ENCODE measurements around the gene DHDH. TPM values are rescaled to one million over a fixed set of nuclear protein-coding genes. Genes with fewer than 3 reads are reported as not detected.

DHDH gene
- total RNA-seq, 1 experiment from 2014 or later, result 3.3 TPM

GRCh38 chr19:48988286-48988685, 54.8 kb downstream of the DHDH start:
- Mint-ChIP-seq H3K27ac (ENCODE audit: unreplicated experiment) (peak overlapping the region; percentile 14), H3K4me3 (ENCODE audit: unreplicated experiment) (no peak overlapping the region), H3K4me1 (ENCODE audit: low read depth, unreplicated experiment) (peaks cover 23% of the 10 kb centered on the region), H3K36me3 (ENCODE audit: insufficient read depth, unreplicated experiment) (peaks cover 77% of the 10 kb centered on the region), H3K9me3 (ENCODE audit: unreplicated experiment) (no peaks in the 10 kb centered on the region), H3K27me3 (ENCODE audit: insufficient read depth, unreplicated experiment) (no peaks in the 10 kb centered on the region)
- no peak overlapping the region for H3K4me3 ChIP-seq (ENCODE audit: low read depth, low read length)
- no peak for TF ChIP-seq CTCF (IDR thresholded peaks at IDR 0.05; ENCODE audit: insufficient read depth in 1 of 2, low read depth in 1 of 2, low read length in 1 of 2, severe bottlenecking in 1 of 2, unreplicated experiment in 1 of 2)
- no peaks in the 10 kb centered on the region for H3K27me3 ChIP-seq (replicated peaks; ENCODE audit: control insufficient read depth, insufficient read depth, low read length)
- no peaks in the 10 kb centered on the region for H3K9me3 ChIP-seq
- ChIA-PET POLR2A (no interaction called here), CTCF (no interaction called here)
- no TSS peak for BruUV-seq (replicated peaks)
- H3K4me1 ChIP-seq, result peaks cover 13% of the 10 kb centered on the region; the same call in 1 of the 2 replicates
- no peak for DNase-seq
- peaks cover 5% of the 10 kb centered on the region; the same call in 1 of the 2 replicates for H3K36me3 ChIP-seq (ENCODE audit: control insufficient read depth, insufficient read depth, low read length)
- intact Hi-C loops (cut with micrococcal nuclease; ENCODE audit: unreplicated experiment), result no loop called here

- no peaks in the 10 kb centered on the region for H3K27me3 ChIP-seq (replicated peaks; ENCODE audit: control insufficient read depth, insufficient read depth, low read length)
- H3K36me3 Mint-ChIP-seq (ENCODE audit: insufficient read depth, unreplicated experiment), result peaks cover 77% of the 10 kb centered on the region
- DNase-seq, result no peak
- ChIA-PET CTCF (no interaction called here), POLR2A (interaction anchor here (1.4 kb wide), 1 partner anchor 25 kb away, joined by 3 read pairs; no protein-coding TSS in a partner anchor)
- peaks cover 23% of the 10 kb centered on the region for H3K4me1 Mint-ChIP-seq (ENCODE audit: low read depth, unreplicated experiment)
- peaks cover 13% of the 10 kb centered on the region; the same call in 1 of the 2 replicates for H3K4me1 ChIP-seq
- H3K4me3 ChIP-seq (ENCODE audit: low read depth, low read length), result no peak overlapping the region
- H3K27me3 Mint-ChIP-seq (ENCODE audit: insufficient read depth, unreplicated experiment), result no peaks in the 10 kb centered on the region
- H3K36me3 ChIP-seq (ENCODE audit: control insufficient read depth, insufficient read depth, low read length), result peaks cover 5% of the 10 kb centered on the region; the same call in 1 of the 2 replicates
- no peaks in the 10 kb centered on the region for H3K9me3 ChIP-seq
- BruUV-seq (replicated peaks), result no TSS peak
- H3K27ac Mint-ChIP-seq (ENCODE audit: unreplicated experiment), result peak overlapping the region; percentile 65
- no peak overlapping the region for H3K4me3 Mint-ChIP-seq (ENCODE audit: unreplicated experiment)
- no peaks in the 10 kb centered on the region for H3K9me3 Mint-ChIP-seq (ENCODE audit: unreplicated experiment)
- intact Hi-C loops (cut with micrococcal nuclease; ENCODE audit: unreplicated experiment), result no loop called here
- TF ChIP-seq CTCF (IDR thresholded peaks at IDR 0.05; ENCODE audit: insufficient read depth in 1 of 2, low read depth in 1 of 2, low read length in 1 of 2, severe bottlenecking in 1 of 2, unreplicated experiment in 1 of 2), result no peak
Measured at GRCh38 chr19:48988860-48989259, 55.4 kb downstream of the DHDH start.

- DNase-seq, result peak; percentile 51 to 72
- H3K36me3 Mint-ChIP-seq (ENCODE audit: insufficient read depth, unreplicated experiment), result peaks cover 78% of the 10 kb centered on the region
- intact Hi-C loops (cut with micrococcal nuclease; ENCODE audit: unreplicated experiment), result loop anchor here (5.0 to 10.0 kb wide), 2 partner anchors 83 to 235 kb away; partner anchors contain the start of gene KCNA7
- peak overlapping the region; percentile 65 for H3K27ac Mint-ChIP-seq (ENCODE audit: unreplicated experiment)
- Histone ChIP-seq H3K9me3 (no peaks in the 10 kb centered on the region), H3K27me3 (replicated peaks; ENCODE audit: control insufficient read depth, insufficient read depth, low read length) (no peaks in the 10 kb centered on the region), H3K4me3 (ENCODE audit: low read depth, low read length) (no peak overlapping the region), H3K4me1 (peaks cover 13% of the 10 kb centered on the region; the same call in 1 of the 2 replicates), H3K36me3 (ENCODE audit: control insufficient read depth, insufficient read depth, low read length) (peaks cover 5% of the 10 kb centered on the region; the same call in 1 of the 2 replicates)
- H3K4me1 Mint-ChIP-seq (ENCODE audit: low read depth, unreplicated experiment), result peaks cover 25% of the 10 kb centered on the region
- no TSS peak for BruUV-seq (replicated peaks)
- no peak for TF ChIP-seq CTCF (IDR thresholded peaks at IDR 0.05; ENCODE audit: insufficient read depth in 1 of 2, low read depth in 1 of 2, low read length in 1 of 2, severe bottlenecking in 1 of 2, unreplicated experiment in 1 of 2)
- POLR2A ChIA-PET, result interaction anchor here (0.6 to 1.4 kb wide), 2 partner anchors 26 to 180 kb away, joined by 3 read pairs; no protein-coding TSS in a partner anchor
- no peaks in the 10 kb centered on the region for H3K9me3 Mint-ChIP-seq (ENCODE audit: unreplicated experiment)
- H3K4me3 Mint-ChIP-seq (ENCODE audit: unreplicated experiment), result peak overlapping the region; percentile 5
- CTCF ChIA-PET, result no interaction called here
- no peaks in the 10 kb centered on the region for H3K27me3 Mint-ChIP-seq (ENCODE audit: insufficient read depth, unreplicated experiment)
Measured at GRCh38 chr19:48989701-48990291, 56.3 kb downstream of the DHDH start.
